GM12892 (cell line): ENCODE results near the gene CHST7.

Experiments
- POLR2A ChIP-seq: IDR thresholded peaks from 2 replicates; pipeline ENCODE4 v1.6.1; 2011; ENCODE audit warnings: low read depth, low read length, control low read depth
- POLR2AphosphoS5 ChIP-seq: IDR thresholded peaks from 2 replicates; pipeline ENCODE4 v1.6.1; 2011; ENCODE audit warnings: low read depth, low read length, control low read depth
- TAF1 ChIP-seq: IDR thresholded peaks from 2 replicates; pipeline ENCODE4 v1.6.1; 2011; ENCODE audit warnings: low read depth, mild to moderate bottlenecking, control low read depth, low read length, borderline replicate concordance

- TF ChIP-seq POLR2A (no peak), POLR2AphosphoS5 (no peak), TAF1 (no peak)
Observed at GRCh38 chrX:46602468-46603102, 29.0 kb downstream of the CHST7 start.
